Measurements from ENCODE around the gene LAPTM5. TPM values are rescaled to one million over a fixed set of nuclear protein-coding genes. Genes with fewer than 3 reads are reported as not detected.

The LAPTM5 gene
- total RNA-seq, 1 experiment from 2014 or later = 0.15 TPM

DNA sequence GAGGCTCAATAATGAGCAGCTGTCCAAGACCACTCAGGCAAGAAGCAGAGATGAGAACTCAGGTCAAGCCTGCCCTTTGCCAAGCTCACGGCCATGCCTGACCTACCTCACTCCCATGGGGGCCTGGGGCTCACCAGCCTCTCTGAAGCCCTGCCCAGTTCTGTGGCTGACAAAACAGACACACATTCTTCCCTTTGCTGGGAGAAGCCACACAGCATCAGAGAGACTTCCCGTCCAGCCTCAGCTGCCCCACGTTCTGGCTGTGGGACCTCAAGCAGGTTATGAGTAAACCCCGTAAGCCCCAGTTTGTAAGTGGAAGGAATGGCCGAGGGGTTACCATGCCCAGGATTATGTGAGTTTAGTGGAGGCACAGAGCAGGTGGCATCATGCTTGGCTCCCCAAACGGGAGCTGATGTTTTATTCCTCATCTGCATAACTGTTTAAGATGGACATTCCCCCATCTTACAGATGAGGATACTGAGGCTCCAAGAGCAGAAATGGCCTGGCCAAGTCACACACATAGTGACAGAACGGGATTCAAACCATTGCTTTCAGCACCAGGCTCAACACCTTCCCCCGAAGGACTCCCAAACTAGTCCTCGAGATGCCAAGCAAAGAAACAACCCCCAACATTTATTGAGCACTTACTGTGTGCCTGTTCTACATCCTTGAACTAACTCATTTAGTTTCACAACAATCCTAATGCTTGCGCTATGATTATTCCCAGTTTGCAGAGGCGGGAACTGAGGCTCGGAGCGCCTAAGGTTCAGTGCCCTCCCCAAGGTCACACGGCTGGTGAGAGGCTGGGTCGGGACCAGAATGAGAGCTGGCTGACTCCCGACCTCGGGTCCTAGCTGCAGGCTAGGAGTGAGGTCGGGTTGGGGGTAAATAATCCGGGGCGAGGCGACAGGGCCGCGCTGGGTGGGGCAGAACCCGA lies 49.1 kb upstream of the LAPTM5 start:
- Histone ChIP-seq H3K4ac (ENCODE audit: low read depth, low read length) (no peak overlapping the region), H3K4me2 (ENCODE audit: insufficient read depth, insufficient read length, low read length) (no peak overlapping the region), H2BK120ac (ENCODE audit: low read depth, low read length, poor library complexity, severe bottlenecking) (no peak overlapping the region), H3K27ac (ENCODE audit: insufficient read length, low read depth, low read length) (no peak overlapping the region), H3K9ac (ENCODE audit: extremely low read depth, insufficient read length, low read length) (no peak overlapping the region), H3K23me2 (ENCODE audit: insufficient read length, low read depth, low read length, poor library complexity, severe bottlenecking) (no peaks in the 10 kb centered on the region), H4K91ac (ENCODE audit: insufficient read length, low read depth, low read length) (no peak overlapping the region), H3T11ph (ENCODE audit: low read length) (no peak overlapping the region), H2AFZ (ENCODE audit: low read length) (no peak overlapping the region), H3K4me1 (ENCODE audit: insufficient read depth, low read length) (peaks cover 9% of the 10 kb centered on the region; the same call in 1 of the 2 replicates), H2BK20ac (ENCODE audit: low read depth, low read length, poor library complexity, severe bottlenecking) (no peak overlapping the region), H3K79me1 (ENCODE audit: insufficient read depth, low read depth, low read length, poor library complexity, severe bottlenecking) (no peaks in the 10 kb centered on the region), H4K8ac (replicated peaks; ENCODE audit: insufficient read length, low read depth, low read length) (no peak overlapping the region), H2BK15ac (ENCODE audit: low read depth, low read length) (no peak overlapping the region), H2AK5ac (ENCODE audit: insufficient read length, low read length) (no peak overlapping the region), H2BK5ac (ENCODE audit: insufficient read length, low read length) (no peak overlapping the region), H3K56ac (ENCODE audit: insufficient read length, low read depth, low read length) (no peak overlapping the region), H4K20me1 (ENCODE audit: control insufficient read depth, insufficient read depth, insufficient read length) (no peaks in the 10 kb centered on the region), H3K9me3 (ENCODE audit: control insufficient read depth, low read depth, low read length) (no peaks in the 10 kb centered on the region), H3K18ac (ENCODE audit: insufficient read length, low read depth, low read length) (no peak overlapping the region), H4K5ac (ENCODE audit: insufficient read length, low read depth, low read length) (no peak overlapping the region), H3K27me3 (ENCODE audit: insufficient read depth, low read length) (no peaks in the 10 kb centered on the region), H3K79me2 (ENCODE audit: insufficient read depth, low read length) (no peaks in the 10 kb centered on the region), H2BK12ac (ENCODE audit: insufficient read length, low read depth, low read length) (no peak overlapping the region), H3K23ac (ENCODE audit: insufficient read length, low read depth, low read length) (no peak overlapping the region), H3K14ac (ENCODE audit: insufficient read depth, low read length) (no peak overlapping the region)
- H3K4me3 Mint-ChIP-seq = no peak overlapping the region
- WGBS (ENCODE audit: extremely low coverage, insufficient read length, low lambda C conversion rate) = no CpG with 5 or more reads among the region's 24 CpGs
- no peak for DNase-seq
- H3K27ac Mint-ChIP-seq = 0 out of 7 replicates have a peak overlapping the region, but pooled peaks of 1 of the 3 experiments have one; percentile 37
- no peaks in the 10 kb centered on the region for H3K36me3 Mint-ChIP-seq (ENCODE audit: insufficient read depth in 1 of 3, low read depth in 3 of 3)
- H3K9me3 Mint-ChIP-seq = no peaks in the 10 kb centered on the region; a peak in 1 of 5 replicates
- H3K27me3 Mint-ChIP-seq (ENCODE audit: low read depth) = peaks cover 15% of the 10 kb centered on the region
- H3K4me1 Mint-ChIP-seq = peaks cover 65 to 66% of the 10 kb centered on the region in 2 experiments
- TF ChIP-seq CTCF (conservative IDR thresholded peaks at IDR 0.05) = no peak
